Activated B cell treated with CpG ODN at 0.5 μM for 24 hours (primary cell): Measurements from ENCODE around the gene NPSR1. TPM values are rescaled to one million over a fixed set of nuclear protein-coding genes. Genes with fewer than 3 reads are reported as not detected.

Source experiments
- ATAC-seq: fragments of 200-7000 bp; cut with Tn5 transposase; one replicate; pipeline ENCODE4 v1.10.0; 2021; ENCODE audit warnings: low read depth, mild to moderate bottlenecking, moderate library complexity
- CTCF ChIA-PET: fragments of 350-600 bp; sonication (Branson Sonifier 250); formaldehyde crosslinking; loops from one replicate; lab custom pipeline; 2021; ENCODE audit warnings: antibody characterized with exemption; lab: Charles Lee
- POLR2A ChIA-PET: fragments of 350-600 bp; sonication (Branson Sonifier 250); formaldehyde crosslinking; loops from one replicate; lab custom pipeline; 2021; ENCODE audit warnings: antibody characterized with exemption; lab: Charles Lee
- DNase-seq: peaks from one replicate; pipeline ENCODE4 v3.0.0; 2022
- H3K27ac Mint-ChIP-seq: one replicate; pipeline ENCODE4 v1.8.0; 2020; ENCODE audit warnings: mixed read lengths
- H3K27me3 Mint-ChIP-seq: one replicate; pipeline ENCODE4 v1.8.0; 2021; ENCODE audit warnings: mixed read lengths
- H3K36me3 Mint-ChIP-seq: one replicate; pipeline ENCODE4 v1.8.0; 2021; ENCODE audit warnings: low read depth, mixed read lengths
- H3K4me1 Mint-ChIP-seq: one replicate; pipeline ENCODE4 v1.8.0; 2021; ENCODE audit warnings: mixed read lengths
- H3K4me3 Mint-ChIP-seq: one replicate; pipeline ENCODE4 v1.8.0; 2020; ENCODE audit warnings: mild to moderate bottlenecking, mixed read lengths
- H3K9me3 Mint-ChIP-seq: one replicate; pipeline ENCODE4 v1.8.0; 2020; ENCODE audit warnings: mixed read lengths
- CTCF ChIP-seq: fragments of 200-600 bp; IDR thresholded peaks from one replicate; pipeline ENCODE4 v1.8.0; 2022; ENCODE audit warnings: antibody characterized with exemption, mild to moderate bottlenecking
- intact Hi-C: fragments of 100-400 bp; cut with micrococcal nuclease; formaldehyde crosslinking; loops from one replicate; pipeline ENCODE4 v1.15.1; 2024
- total RNA-seq: library from RNA; stranded (reverse); gene quantifications from 2 replicates; pipeline ENCODE4 v1.2.3, GENCODE V29; 2022

The NPSR1 gene
- total RNA-seq, 1 donor from 2014 or later: not detected

GRCh38 chr7:34821932-34822558 lies 164.0 kb downstream of the NPSR1 start:
- H3K4me3 Mint-ChIP-seq: no peak overlapping the region
- H3K9me3 Mint-ChIP-seq: no peaks in the 10 kb centered on the region
- H3K36me3 Mint-ChIP-seq: no peaks in the 10 kb centered on the region
- no peak overlapping the region for H3K27ac Mint-ChIP-seq
- DNase-seq (no peak), ATAC-seq (no peak)
- no peak for TF ChIP-seq CTCF
- peaks cover 4% of the 10 kb centered on the region for H3K27me3 Mint-ChIP-seq
- intact Hi-C loops: loop anchor here (5.0 kb wide), 1 partner anchor 700 kb away; no protein-coding TSS in a partner anchor
- H3K4me1 Mint-ChIP-seq: no peaks in the 10 kb centered on the region
- POLR2A ChIA-PET: no interaction called here
- CTCF ChIA-PET: no interaction called here

- Mint-ChIP-seq H3K27ac (no peak overlapping the region), H3K9me3 (no peaks in the 10 kb centered on the region), H3K27me3 (peaks cover 4% of the 10 kb centered on the region), H3K4me3 (no peak overlapping the region), H3K36me3 (no peaks in the 10 kb centered on the region), H3K4me1 (no peaks in the 10 kb centered on the region)
- CTCF ChIA-PET: interaction anchor here (1.2 kb wide), 1 partner anchor 24 kb away, joined by 3 read pairs; no protein-coding TSS in a partner anchor
- TF ChIP-seq CTCF: peak; percentile 71
- DNase-seq (no peak), ATAC-seq (no peak)
- intact Hi-C loops: loop anchor here (5.0 kb wide), 1 partner anchor 699 kb away; no protein-coding TSS in a partner anchor
- POLR2A ChIA-PET: no interaction called here
These were observed 165.7 kb downstream of the NPSR1 start for GRCh38 chr7:34823650-34824258.

- Mint-ChIP-seq H3K4me3 (no peak overlapping the region), H3K36me3 (no peaks in the 10 kb centered on the region), H3K27ac (no peak overlapping the region), H3K9me3 (no peaks in the 10 kb centered on the region), H3K4me1 (no peaks in the 10 kb centered on the region), H3K27me3 (peaks cover 4% of the 10 kb centered on the region)
- TF ChIP-seq CTCF: no peak
- no peak for DNase-seq
- POLR2A ChIA-PET: no interaction called here
- CTCF ChIA-PET: no interaction called here
- intact Hi-C loops: no loop called here
- ATAC-seq: no peak
These were observed 167.2 kb downstream of the NPSR1 start for GRCh38 chr7:34825221-34825620.

GRCh38 chr7:34830390-34830789 lies 172.4 kb downstream of the NPSR1 start:
- Mint-ChIP-seq H3K9me3 (no peaks in the 10 kb centered on the region), H3K4me1 (no peaks in the 10 kb centered on the region), H3K27ac (no peak overlapping the region), H3K4me3 (no peak overlapping the region), H3K36me3 (no peaks in the 10 kb centered on the region), H3K27me3 (no peaks in the 10 kb centered on the region)
- intact Hi-C loops: no loop called here
- no peak for ATAC-seq
- CTCF ChIA-PET: no interaction called here
- no peak for TF ChIP-seq CTCF
- POLR2A ChIA-PET: no interaction called here
- DNase-seq: no peak

- no peaks in the 10 kb centered on the region for H3K4me1 Mint-ChIP-seq
- H3K9me3 Mint-ChIP-seq: no peaks in the 10 kb centered on the region
- H3K27ac Mint-ChIP-seq: no peak overlapping the region
- no peaks in the 10 kb centered on the region for H3K27me3 Mint-ChIP-seq
- no peak overlapping the region for H3K4me3 Mint-ChIP-seq
- no peak for TF ChIP-seq CTCF
- DNase-seq (no peak), ATAC-seq (no peak)
- POLR2A ChIA-PET: no interaction called here
- CTCF ChIA-PET: no interaction called here
- H3K36me3 Mint-ChIP-seq: no peaks in the 10 kb centered on the region
- intact Hi-C loops: no loop called here
These were observed 173.4 kb downstream of the NPSR1 start for GRCh38 chr7:34831436-34831835.
